HG03066 (cell line): ENCODE results near the gene SYMPK.

Experiments used
- ATAC-seq: cut with Tn5 transposase; IDR thresholded peaks from one replicate; pipeline ENCODE4 v1.9.1; 2021; ENCODE audit warnings: low read depth; ENCODE audit not compliant: unreplicated experiment

Gene SYMPK

GRCh38 chr19:45827459-45828093, 35.4 kb downstream of the SYMPK start:
- ATAC-seq = no peak

GRCh38 chr19:45826934-45827333, 36.0 kb downstream of the SYMPK start:
- ATAC-seq = no peak

GRCh38 chr19:45825917-45826893, 36.7 kb downstream of the SYMPK start:
- no peak for ATAC-seq

- no peak for ATAC-seq
Observed at GRCh38 chr19:45825263-45825605, 37.7 kb downstream of the SYMPK start.

- no peak for ATAC-seq
Observed at GRCh38 chr19:45824531-45825262, 38.2 kb downstream of the SYMPK start.

- ATAC-seq = no peak
Observed at GRCh38 chr19:45824041-45824471, 38.9 kb downstream of the SYMPK start.

GRCh38 chr19:45823182-45823581, 39.8 kb downstream of the SYMPK start:
- no peak for ATAC-seq

GRCh38 chr19:45822716-45823115, 40.2 kb downstream of the SYMPK start:
- no peak for ATAC-seq

- ATAC-seq = no peak
Observed at GRCh38 chr19:45821570-45821969, 41.4 kb downstream of the SYMPK start.

GRCh38 chr19:45821103-45821521, 41.8 kb downstream of the SYMPK start:
- no peak for ATAC-seq

GRCh38 chr19:45820413-45821102, 42.4 kb downstream of the SYMPK start:
- ATAC-seq = no peak

GRCh38 chr19:45819769-45820168, 43.2 kb downstream of the SYMPK start:
- no peak for ATAC-seq

- no peak for ATAC-seq
Observed at GRCh38 chr19:45817725-45818301, 45.1 kb downstream of the SYMPK start.

- ATAC-seq = peak; percentile 85
Observed at GRCh38 chr19:45817010-45817724, 45.8 kb downstream of the SYMPK start.

- no peak for ATAC-seq
Observed at GRCh38 chr19:45816236-45817009, 46.5 kb downstream of the SYMPK start.

- ATAC-seq = no peak
Observed at GRCh38 chr19:45815481-45816216, 47.3 kb downstream of the SYMPK start.

GRCh38 chr19:45814851-45815480, 48.0 kb downstream of the SYMPK start, which contains the start of gene RSPH6A:
RSPH6A (minus strand) TSS chr19:45815308; CDS start chr19:45815176, 132 bp downstream.
- no peak for ATAC-seq
